ENCODE data around the gene FANCD2OS.

FANCD2OS gene

DNA sequence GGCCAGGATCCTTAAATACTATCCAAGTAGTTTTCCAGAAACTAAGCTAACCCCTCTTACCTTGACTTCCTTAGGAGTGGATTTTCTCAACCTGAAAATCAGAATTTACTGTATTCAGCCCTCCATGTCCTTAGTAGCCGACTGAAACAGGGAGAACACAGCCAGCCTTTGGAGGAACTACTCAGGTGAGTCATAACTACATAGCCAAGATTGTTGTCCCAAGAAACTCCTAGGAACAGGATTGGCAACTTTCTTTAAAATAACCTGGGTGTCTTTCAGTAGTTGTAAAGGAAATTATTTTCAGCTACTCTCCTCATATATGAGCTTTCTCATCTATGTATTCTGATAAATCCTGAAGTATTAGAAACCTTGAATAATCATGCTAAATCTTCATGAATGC, 22.3 kb downstream of the FANCD2OS start:
- TF ChIP-seq, protein P1, sequence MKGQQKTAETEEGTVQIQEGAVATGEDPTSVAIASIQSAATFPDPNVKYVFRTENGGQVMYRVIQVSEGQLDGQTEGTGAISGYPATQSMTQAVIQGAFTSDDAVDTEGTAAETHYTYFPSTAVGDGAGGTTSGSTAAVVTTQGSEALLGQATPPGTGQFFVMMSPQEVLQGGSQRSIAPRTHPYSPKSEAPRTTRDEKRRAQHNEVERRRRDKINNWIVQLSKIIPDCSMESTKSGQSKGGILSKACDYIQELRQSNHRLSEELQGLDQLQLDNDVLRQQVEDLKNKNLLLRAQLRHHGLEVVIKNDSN (IDR thresholded peaks at IDR 0.05), result no peak
- no peak for TF ChIP-seq TEAD4 (IDR thresholded peaks at IDR 0.05)
- no peak for TF ChIP-seq EGR1 (IDR thresholded peaks at IDR 0.05)
- TF ChIP-seq, protein P2, sequence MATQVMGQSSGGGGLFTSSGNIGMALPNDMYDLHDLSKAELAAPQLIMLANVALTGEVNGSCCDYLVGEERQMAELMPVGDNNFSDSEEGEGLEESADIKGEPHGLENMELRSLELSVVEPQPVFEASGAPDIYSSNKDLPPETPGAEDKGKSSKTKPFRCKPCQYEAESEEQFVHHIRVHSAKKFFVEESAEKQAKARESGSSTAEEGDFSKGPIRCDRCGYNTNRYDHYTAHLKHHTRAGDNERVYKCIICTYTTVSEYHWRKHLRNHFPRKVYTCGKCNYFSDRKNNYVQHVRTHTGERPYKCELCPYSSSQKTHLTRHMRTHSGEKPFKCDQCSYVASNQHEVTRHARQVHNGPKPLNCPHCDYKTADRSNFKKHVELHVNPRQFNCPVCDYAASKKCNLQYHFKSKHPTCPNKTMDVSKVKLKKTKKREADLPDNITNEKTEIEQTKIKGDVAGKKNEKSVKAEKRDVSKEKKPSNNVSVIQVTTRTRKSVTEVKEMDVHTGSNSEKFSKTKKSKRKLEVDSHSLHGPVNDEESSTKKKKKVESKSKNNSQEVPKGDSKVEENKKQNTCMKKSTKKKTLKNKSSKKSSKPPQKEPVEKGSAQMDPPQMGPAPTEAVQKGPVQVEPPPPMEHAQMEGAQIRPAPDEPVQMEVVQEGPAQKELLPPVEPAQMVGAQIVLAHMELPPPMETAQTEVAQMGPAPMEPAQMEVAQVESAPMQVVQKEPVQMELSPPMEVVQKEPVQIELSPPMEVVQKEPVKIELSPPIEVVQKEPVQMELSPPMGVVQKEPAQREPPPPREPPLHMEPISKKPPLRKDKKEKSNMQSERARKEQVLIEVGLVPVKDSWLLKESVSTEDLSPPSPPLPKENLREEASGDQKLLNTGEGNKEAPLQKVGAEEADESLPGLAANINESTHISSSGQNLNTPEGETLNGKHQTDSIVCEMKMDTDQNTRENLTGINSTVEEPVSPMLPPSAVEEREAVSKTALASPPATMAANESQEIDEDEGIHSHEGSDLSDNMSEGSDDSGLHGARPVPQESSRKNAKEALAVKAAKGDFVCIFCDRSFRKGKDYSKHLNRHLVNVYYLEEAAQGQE (IDR thresholded peaks at IDR 0.05; ENCODE audit: low read depth), result no peak
- TF ChIP-seq CEBPB (IDR thresholded peaks at IDR 0.05), result no peak
- TF ChIP-seq TAF1 (IDR thresholded peaks at IDR 0.05; ENCODE audit: low read depth), result no peak
- no peak for TF ChIP-seq ZBTB7A (IDR thresholded peaks at IDR 0.05; ENCODE audit: low read depth)
- TF ChIP-seq TCF12 (IDR thresholded peaks at IDR 0.05; ENCODE audit: low read depth), result no peak
- no peak for TF ChIP-seq FOXM1 (IDR thresholded peaks at IDR 0.05; ENCODE audit: borderline replicate concordance, low read depth)
- no peak for TF ChIP-seq CREB1 (IDR thresholded peaks at IDR 0.05; ENCODE audit: low read depth)
- no peak for TF ChIP-seq EP300 (IDR thresholded peaks at IDR 0.05; ENCODE audit: borderline replicate concordance)
- TF ChIP-seq RAD21 (IDR thresholded peaks at IDR 0.05; ENCODE audit: low read depth), result no peak
- TF ChIP-seq YY1 (IDR thresholded peaks at IDR 0.05; ENCODE audit: low read depth), result no peak
- TF ChIP-seq, protein P3, sequence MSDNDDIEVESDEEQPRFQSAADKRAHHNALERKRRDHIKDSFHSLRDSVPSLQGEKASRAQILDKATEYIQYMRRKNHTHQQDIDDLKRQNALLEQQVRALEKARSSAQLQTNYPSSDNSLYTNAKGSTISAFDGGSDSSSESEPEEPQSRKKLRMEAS (IDR thresholded peaks at IDR 0.05), result no peak
- TF ChIP-seq NFIC (IDR thresholded peaks at IDR 0.05), result no peak

DNA sequence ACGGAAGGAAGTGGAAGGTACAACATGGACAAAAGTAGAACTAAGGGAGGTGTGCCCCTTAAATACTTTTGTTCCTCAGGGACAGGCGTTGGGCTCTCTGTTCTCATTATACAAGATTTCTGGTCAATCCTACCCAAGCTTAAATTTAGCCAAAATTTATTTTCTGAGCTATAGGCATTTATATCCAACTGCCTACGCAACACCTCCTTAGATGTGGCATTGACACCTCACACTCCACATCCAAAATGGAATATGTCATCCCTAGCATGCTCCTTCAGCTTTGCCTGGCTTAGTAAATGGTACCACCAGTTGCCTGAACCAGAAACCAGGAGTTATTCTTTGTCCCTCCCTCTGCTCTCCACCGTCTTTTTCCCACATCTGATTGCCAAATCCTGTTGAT, 26.2 kb downstream of the FANCD2OS start:
- no peak for TF ChIP-seq TCF12 (IDR thresholded peaks at IDR 0.05; ENCODE audit: low read depth)
- no peak for TF ChIP-seq EGR1 (IDR thresholded peaks at IDR 0.05)
- TF ChIP-seq TAF1 (IDR thresholded peaks at IDR 0.05; ENCODE audit: low read depth), result no peak
- TF ChIP-seq ZBTB7A (IDR thresholded peaks at IDR 0.05; ENCODE audit: low read depth), result no peak
- TF ChIP-seq YY1 (IDR thresholded peaks at IDR 0.05; ENCODE audit: low read depth), result no peak
- no peak for TF ChIP-seq CEBPB (IDR thresholded peaks at IDR 0.05)

DNA sequence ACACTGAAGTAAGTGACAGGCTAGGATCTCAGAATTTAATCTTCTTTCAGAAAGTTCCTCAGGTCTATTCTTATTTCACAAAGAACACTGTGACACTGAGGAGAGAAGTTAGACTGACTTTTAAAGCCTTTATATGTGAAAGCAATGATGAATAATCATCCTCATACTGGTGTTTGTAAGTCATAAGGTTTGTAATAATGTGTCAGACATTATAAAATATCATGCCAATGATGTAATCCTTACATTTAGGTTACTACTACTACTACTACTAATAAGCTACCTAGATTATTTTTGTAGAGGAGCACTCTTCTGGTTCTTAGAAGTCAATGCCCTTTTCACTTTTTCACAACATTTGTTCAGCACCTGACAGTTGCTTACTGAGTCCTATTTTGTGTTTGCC, 33.4 kb downstream of the FANCD2OS start:
- TF ChIP-seq EGR1 (IDR thresholded peaks at IDR 0.05), result no peak
- TF ChIP-seq ZBTB7A (IDR thresholded peaks at IDR 0.05; ENCODE audit: low read depth), result no peak
- TF ChIP-seq TCF12 (IDR thresholded peaks at IDR 0.05; ENCODE audit: low read depth), result no peak
- TF ChIP-seq NFIC (IDR thresholded peaks at IDR 0.05), result no peak
- TF ChIP-seq CEBPB (IDR thresholded peaks at IDR 0.05), result no peak
- TF ChIP-seq TAF1 (IDR thresholded peaks at IDR 0.05; ENCODE audit: low read depth), result no peak
- no peak for TF ChIP-seq YY1 (IDR thresholded peaks at IDR 0.05; ENCODE audit: low read depth)
- TF ChIP-seq, protein P1 (IDR thresholded peaks at IDR 0.05), result no peak
- no peak for TF ChIP-seq RAD21 (IDR thresholded peaks at IDR 0.05; ENCODE audit: low read depth)
- TF ChIP-seq, protein P2 (IDR thresholded peaks at IDR 0.05; ENCODE audit: low read depth), result no peak

DNA sequence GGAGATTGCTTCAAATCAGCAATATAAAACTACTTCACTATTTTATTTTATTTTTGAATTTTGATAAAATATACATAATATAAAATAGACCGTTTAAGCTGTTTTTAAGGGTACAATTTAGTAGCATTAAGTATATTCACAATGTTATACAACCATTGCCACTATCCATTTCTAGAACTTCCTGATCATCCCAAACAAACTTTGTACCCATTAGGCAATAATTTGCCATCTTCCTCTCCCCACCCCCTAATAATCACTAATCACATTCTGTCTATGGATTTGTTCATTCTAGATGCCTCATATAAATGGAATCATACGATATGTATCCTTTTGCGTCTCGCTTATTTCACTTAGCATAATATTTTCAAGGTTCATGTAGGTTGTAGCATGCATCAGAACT, 53.0 kb downstream of the FANCD2OS start:
- TF ChIP-seq RAD21 (IDR thresholded peaks at IDR 0.05; ENCODE audit: low read depth) (no peak), ZBTB7A (IDR thresholded peaks at IDR 0.05; ENCODE audit: low read depth) (no peak), EP300 (IDR thresholded peaks at IDR 0.05; ENCODE audit: borderline replicate concordance) (no peak), CEBPB (IDR thresholded peaks at IDR 0.05) (no peak), FOXM1 (IDR thresholded peaks at IDR 0.05; ENCODE audit: borderline replicate concordance, low read depth) (no peak), NFIC (IDR thresholded peaks at IDR 0.05) (no peak), TCF12 (IDR thresholded peaks at IDR 0.05; ENCODE audit: low read depth) (no peak), TAF1 (IDR thresholded peaks at IDR 0.05; ENCODE audit: low read depth) (no peak), CREB1 (IDR thresholded peaks at IDR 0.05; ENCODE audit: low read depth) (no peak), TEAD4 (IDR thresholded peaks at IDR 0.05) (no peak)
- TF ChIP-seq, protein P1 (IDR thresholded peaks at IDR 0.05), result no peak

Measured in Ishikawa (cell line).